LNCaP clone FGC (cell line): ENCODE results near the gene KL.

Experiments
- DNase-seq: peaks from one replicate; pipeline ENCODE4 v3.0.0-alpha.2; 2011; ENCODE audit warnings: low read depth
- H3K4me3 ChIP-seq: 2 replicates; pipeline ENCODE4 v1.5.1; 2011; ENCODE audit warnings: mild to moderate bottlenecking, low read depth, low read length, control low read depth
- TF ChIP-seq, protein P1 (sequence below): IDR thresholded peaks from 2 replicates; pipeline ENCODE4 v1.5.1; 2012; ENCODE audit warnings: mild to moderate bottlenecking; ENCODE audit not compliant: control insufficient read depth, insufficient read depth; ENCODE audit errors: extremely low read depth

KL gene

DNA sequence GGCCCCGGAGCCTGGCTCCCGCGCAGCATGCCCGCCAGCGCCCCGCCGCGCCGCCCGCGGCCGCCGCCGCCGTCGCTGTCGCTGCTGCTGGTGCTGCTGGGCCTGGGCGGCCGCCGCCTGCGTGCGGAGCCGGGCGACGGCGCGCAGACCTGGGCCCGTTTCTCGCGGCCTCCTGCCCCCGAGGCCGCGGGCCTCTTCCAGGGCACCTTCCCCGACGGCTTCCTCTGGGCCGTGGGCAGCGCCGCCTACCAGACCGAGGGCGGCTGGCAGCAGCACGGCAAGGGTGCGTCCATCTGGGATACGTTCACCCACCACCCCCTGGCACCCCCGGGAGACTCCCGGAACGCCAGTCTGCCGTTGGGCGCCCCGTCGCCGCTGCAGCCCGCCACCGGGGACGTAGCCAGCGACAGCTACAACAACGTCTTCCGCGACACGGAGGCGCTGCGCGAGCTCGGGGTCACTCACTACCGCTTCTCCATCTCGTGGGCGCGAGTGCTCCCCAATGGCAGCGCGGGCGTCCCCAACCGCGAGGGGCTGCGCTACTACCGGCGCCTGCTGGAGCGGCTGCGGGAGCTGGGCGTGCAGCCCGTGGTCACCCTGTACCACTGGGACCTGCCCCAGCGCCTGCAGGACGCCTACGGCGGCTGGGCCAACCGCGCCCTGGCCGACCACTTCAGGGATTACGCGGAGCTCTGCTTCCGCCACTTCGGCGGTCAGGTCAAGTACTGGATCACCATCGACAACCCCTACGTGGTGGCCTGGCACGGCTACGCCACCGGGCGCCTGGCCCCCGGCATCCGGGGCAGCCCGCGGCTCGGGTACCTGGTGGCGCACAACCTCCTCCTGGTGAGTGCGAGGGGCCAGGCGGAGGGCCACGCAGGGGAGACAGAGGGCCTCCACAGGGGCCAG is at the start of gene KL:
Gene KL (plus strand): TSS at position 10 of the 909 bp plus-strand sequence. CDS start 18 bp downstream, at position 28.
- no peak within 1 kb of the TSS for H3K4me3 ChIP-seq
- TF ChIP-seq, protein P1, sequence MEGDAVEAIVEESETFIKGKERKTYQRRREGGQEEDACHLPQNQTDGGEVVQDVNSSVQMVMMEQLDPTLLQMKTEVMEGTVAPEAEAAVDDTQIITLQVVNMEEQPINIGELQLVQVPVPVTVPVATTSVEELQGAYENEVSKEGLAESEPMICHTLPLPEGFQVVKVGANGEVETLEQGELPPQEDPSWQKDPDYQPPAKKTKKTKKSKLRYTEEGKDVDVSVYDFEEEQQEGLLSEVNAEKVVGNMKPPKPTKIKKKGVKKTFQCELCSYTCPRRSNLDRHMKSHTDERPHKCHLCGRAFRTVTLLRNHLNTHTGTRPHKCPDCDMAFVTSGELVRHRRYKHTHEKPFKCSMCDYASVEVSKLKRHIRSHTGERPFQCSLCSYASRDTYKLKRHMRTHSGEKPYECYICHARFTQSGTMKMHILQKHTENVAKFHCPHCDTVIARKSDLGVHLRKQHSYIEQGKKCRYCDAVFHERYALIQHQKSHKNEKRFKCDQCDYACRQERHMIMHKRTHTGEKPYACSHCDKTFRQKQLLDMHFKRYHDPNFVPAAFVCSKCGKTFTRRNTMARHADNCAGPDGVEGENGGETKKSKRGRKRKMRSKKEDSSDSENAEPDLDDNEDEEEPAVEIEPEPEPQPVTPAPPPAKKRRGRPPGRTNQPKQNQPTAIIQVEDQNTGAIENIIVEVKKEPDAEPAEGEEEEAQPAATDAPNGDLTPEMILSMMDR: no peak
- no peak for DNase-seq

DNA sequence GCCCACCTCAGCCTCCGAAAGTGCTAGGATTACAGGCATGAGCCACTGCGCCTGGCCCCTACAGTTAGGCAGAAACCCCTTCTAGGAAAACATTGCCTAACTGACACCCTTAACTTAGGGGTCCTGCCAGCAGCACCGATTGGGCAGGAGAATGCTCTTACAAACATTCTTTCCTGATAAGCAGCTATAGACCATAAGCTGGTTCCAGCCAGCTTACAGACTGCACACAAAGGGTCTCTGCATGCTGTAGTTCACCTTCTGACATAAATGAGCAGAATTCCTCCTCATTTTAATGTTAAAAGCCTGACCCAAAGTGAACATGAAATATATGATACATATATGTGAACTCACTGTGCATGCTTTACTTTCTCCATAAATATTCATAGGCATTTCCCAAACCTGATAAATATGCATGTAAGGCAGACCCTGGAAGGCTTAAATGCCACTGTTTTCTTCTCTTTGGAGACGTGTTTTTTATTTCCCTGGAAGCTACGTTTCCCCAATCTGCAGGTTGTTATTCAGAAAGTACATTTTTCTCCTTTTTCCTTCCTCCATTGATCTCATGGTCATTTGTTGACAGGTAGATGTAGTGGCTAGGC is 48.5 kb upstream of the KL start:
- H3K4me3 ChIP-seq: no peak overlapping the region
- DNase-seq: no peak
- TF ChIP-seq, protein P1: no peak

DNA sequence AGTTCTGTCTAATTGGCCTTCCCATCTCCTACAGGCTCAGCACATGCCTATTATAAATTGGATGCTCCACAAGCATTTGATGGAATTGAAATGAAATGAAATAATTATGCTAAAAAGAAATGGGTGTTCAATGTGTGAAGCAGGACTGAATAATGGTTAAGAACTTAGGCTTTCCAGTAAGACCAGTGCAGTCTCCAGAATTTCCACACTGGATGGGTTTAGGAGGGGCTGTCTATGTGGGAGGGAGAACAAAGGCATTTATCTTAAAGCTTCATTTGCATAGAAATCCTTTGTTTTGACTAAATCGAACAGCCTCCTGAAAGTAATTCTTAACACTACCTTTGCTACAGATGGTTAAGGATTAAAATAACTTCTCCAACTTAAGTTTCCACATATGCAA is 47.9 kb upstream of the KL start:
- DNase-seq: no peak
- TF ChIP-seq, protein P1: no peak
- no peak overlapping the region for H3K4me3 ChIP-seq

DNA sequence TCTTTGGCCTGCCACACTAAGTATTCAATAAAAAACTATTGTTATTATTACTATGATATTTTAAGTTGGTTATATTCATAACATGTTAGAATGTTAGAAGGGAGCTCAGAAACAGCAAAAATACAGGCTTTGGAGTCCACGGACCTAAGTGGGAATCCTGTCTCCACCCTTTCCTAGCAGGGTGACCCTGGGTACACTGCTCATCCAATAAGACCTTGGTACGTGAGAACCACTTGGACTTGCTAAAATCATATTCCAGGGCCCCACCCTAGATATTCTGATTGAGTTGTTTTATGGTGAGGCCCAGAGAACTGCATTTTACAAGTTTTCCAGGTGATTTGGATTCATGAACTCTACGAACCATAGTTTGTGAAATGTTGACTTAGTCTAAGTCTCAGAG is 47.4 kb upstream of the KL start:
- no peak overlapping the region for H3K4me3 ChIP-seq
- TF ChIP-seq, protein P1: no peak
- DNase-seq: no peak

DNA sequence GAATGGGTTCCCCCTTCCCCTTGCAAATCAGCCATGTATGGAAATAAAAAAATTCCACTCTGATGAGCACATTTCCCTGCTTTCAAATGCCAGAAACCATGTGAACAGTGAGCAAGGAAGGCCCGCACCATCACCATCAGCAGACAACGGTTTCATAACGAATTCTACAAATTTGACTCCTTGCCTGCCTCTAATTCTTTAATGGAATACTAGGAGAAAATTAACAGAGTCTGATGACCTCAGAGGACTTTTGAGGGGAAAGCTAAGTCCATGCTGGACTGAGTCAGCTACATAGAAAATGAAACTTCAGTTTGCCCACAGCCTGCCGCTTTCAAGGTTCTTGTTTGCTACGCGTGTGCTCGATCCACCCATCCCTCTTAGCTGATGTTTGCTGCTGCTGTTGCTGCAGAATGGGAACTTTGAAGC is 46.7 kb upstream of the KL start:
- TF ChIP-seq, protein P1: no peak
- no peak overlapping the region for H3K4me3 ChIP-seq
- DNase-seq: no peak

DNA sequence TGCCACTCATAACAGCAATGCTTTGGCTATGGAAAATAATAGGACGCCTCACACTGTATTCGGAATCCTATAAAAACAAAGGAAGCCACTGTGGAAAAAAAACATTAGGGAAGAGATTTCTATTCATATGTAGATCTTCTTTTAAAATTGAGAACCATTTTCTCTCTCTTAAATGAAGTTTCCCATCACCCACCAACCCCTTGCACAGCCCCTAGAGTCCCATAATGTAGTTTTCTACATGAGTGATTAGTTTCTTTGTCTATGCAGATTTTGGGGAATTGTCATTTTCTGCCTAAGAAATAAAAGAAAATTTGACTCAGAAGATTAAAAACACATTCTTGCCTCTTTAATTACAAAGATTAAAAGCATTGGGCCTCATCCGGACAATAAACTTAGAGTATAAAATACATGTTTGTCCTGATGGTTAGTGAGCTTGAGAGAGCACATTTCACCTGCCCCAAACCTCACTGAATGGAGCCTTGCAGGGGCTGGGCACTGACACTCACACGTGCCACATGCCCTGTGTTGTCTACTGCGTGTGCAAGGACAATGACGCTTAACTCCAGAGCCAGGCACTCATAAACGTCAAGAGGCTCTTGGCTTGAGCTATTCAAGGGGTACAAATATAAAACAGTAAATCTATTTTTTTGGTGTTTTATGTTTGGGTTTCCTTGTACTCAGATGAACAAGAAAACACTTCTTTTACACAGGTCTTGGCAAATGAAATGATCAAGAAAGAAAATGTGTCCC is 40.0 kb upstream of the KL start:
- TF ChIP-seq, protein P1: no peak
- DNase-seq: no peak
- H3K4me3 ChIP-seq: no peak overlapping the region
